Measurements from ENCODE around the gene BLOC1S1.
A peak's percentile ranks its signal among the peaks of the same experiment; 100 is the strongest.

Gene BLOC1S1

DNA sequence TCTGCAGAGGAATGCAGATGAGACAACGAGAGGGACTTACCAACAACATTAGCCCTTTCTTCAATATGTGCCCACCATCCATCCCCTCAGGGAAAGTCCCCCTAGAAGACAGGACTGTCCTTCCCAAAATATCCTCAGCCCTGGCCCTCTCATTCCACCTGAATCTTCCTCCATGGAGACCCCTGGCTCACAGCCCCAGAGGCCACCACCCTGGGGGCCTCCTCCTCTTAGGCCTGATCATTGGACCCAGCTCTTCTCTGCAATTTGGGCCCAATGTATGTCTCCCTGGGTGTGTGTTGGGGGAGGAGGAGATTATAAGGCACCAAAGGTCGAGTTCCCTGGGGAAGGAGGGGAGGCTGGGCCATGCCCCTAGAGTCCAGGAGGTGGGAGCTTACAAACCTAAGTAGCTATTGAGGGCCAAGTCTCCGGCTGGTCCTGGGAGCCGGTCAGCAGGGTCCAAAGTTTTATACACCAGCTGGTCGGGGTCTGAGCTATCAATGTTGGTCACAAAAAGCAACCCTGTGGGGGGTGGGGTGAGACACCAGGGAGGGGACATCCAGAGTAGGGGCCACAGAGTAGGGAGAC is 16.3 kb upstream of the BLOC1S1 start:
- Mint-ChIP-seq H3K9me3 (no peaks in the 10 kb centered on the region), H3K4me3 (no peak overlapping the region), H3K27ac (peak overlapping the region; percentile 6), H3K4me1 (peaks cover 5% of the 10 kb centered on the region), H3K27me3 (ENCODE audit: low read depth, poor library complexity) (no peaks in the 10 kb centered on the region), H3K36me3 (ENCODE audit: low read depth) (no peaks in the 10 kb centered on the region)
- TF ChIP-seq, protein P1, sequence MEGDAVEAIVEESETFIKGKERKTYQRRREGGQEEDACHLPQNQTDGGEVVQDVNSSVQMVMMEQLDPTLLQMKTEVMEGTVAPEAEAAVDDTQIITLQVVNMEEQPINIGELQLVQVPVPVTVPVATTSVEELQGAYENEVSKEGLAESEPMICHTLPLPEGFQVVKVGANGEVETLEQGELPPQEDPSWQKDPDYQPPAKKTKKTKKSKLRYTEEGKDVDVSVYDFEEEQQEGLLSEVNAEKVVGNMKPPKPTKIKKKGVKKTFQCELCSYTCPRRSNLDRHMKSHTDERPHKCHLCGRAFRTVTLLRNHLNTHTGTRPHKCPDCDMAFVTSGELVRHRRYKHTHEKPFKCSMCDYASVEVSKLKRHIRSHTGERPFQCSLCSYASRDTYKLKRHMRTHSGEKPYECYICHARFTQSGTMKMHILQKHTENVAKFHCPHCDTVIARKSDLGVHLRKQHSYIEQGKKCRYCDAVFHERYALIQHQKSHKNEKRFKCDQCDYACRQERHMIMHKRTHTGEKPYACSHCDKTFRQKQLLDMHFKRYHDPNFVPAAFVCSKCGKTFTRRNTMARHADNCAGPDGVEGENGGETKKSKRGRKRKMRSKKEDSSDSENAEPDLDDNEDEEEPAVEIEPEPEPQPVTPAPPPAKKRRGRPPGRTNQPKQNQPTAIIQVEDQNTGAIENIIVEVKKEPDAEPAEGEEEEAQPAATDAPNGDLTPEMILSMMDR (IDR thresholded peaks at IDR 0.05), result no peak
- no peak for DNase-seq

DNA sequence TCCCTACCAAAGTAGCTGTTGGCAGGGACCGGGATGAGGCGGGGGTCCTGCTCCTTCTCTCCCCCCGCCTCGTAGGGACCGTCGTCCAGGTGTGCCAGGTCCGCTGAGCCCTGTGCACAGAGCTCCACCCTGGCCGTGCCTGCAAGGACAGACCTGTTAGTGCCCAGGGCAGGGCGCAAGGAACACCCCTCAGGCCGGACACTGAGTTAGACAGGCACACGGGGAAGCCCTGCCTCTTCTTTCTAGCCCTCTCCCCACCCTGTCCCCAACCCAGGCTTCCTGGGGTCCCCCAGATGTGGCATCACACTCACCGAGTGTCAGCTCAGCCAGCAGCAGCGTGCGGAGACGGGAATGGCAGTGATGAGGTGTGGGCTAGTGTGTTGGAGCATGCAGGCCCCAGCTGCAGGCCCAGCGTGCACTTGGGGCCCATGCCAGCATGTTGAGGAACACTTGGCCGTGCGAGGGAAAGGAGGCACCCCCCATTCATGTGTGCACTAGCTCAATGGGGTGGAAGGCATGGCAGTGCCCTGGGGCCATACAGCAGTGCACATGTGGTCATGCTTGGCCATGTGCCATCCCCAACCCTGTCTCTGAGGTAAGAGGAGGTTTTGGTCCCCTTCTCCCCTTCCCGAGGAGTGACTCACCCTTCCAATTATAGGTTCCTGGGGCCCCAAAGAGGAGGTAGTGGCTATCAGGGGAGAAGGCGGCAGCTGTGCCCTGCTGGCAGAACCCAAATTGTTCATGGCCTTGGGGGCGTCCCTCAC is 15.4 kb upstream of the BLOC1S1 start:
- no peaks in the 10 kb centered on the region for H3K36me3 Mint-ChIP-seq (ENCODE audit: low read depth)
- no peak for DNase-seq
- H3K27me3 Mint-ChIP-seq (ENCODE audit: low read depth, poor library complexity), result no peaks in the 10 kb centered on the region
- no peak overlapping the region for H3K4me3 Mint-ChIP-seq
- TF ChIP-seq, protein P1 (IDR thresholded peaks at IDR 0.05), result no peak
- H3K27ac Mint-ChIP-seq, result no peak overlapping the region
- no peaks in the 10 kb centered on the region for H3K9me3 Mint-ChIP-seq
- H3K4me1 Mint-ChIP-seq, result peaks cover 11% of the 10 kb centered on the region

DNA sequence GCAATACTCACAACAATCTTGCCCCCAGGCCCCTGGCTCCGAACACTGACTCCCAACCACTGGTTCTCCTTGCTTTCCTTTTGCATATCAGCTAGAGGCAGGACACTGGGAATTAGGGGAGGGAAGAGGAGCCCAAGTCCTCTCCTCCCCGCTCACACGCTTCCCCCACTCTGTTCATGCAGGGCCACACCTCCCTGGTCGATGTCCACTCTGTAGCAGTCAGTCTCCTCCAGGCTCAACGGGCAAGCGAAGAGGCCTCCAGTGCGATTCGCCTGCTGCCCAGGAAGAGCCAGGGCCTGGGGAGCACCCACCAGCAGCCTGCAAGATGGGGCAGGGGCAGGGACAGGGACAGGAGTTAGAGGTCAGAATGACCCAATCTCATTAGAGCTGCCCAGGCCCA is 13.0 kb upstream of the BLOC1S1 start:
- Mint-ChIP-seq H3K4me1 (peaks cover 27% of the 10 kb centered on the region), H3K27ac (no peak overlapping the region), H3K4me3 (no peak overlapping the region), H3K9me3 (no peaks in the 10 kb centered on the region), H3K27me3 (ENCODE audit: low read depth, poor library complexity) (peaks cover 14% of the 10 kb centered on the region), H3K36me3 (ENCODE audit: low read depth) (no peaks in the 10 kb centered on the region)
- TF ChIP-seq, protein P1 (IDR thresholded peaks at IDR 0.05), result no peak
- no peak for DNase-seq

DNA sequence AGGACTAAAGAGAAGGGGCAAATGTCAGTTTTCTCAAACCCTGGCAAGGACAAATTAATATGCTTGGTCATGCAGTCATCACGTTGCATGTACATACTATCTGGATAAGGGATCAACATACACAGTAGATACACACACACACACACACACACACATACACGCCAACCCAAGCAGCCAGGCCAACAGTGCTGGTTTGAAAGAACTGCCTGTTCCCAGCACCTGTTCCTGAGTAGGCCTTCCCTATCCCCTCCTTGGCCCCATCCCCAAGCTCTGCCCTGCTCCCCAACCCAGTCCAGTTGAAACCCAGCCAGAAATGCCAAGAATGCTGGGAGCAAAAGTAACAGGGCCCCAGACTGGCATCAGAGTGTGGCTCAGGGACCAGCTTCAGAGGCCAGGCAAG is 12.6 kb upstream of the BLOC1S1 start:
- DNase-seq, result no peak
- Mint-ChIP-seq H3K36me3 (ENCODE audit: low read depth) (no peaks in the 10 kb centered on the region), H3K9me3 (no peaks in the 10 kb centered on the region), H3K27ac (no peak overlapping the region), H3K4me3 (no peak overlapping the region), H3K4me1 (peaks cover 31% of the 10 kb centered on the region), H3K27me3 (ENCODE audit: low read depth, poor library complexity) (peaks cover 18% of the 10 kb centered on the region)
- TF ChIP-seq, protein P1 (IDR thresholded peaks at IDR 0.05), result no peak

DNA sequence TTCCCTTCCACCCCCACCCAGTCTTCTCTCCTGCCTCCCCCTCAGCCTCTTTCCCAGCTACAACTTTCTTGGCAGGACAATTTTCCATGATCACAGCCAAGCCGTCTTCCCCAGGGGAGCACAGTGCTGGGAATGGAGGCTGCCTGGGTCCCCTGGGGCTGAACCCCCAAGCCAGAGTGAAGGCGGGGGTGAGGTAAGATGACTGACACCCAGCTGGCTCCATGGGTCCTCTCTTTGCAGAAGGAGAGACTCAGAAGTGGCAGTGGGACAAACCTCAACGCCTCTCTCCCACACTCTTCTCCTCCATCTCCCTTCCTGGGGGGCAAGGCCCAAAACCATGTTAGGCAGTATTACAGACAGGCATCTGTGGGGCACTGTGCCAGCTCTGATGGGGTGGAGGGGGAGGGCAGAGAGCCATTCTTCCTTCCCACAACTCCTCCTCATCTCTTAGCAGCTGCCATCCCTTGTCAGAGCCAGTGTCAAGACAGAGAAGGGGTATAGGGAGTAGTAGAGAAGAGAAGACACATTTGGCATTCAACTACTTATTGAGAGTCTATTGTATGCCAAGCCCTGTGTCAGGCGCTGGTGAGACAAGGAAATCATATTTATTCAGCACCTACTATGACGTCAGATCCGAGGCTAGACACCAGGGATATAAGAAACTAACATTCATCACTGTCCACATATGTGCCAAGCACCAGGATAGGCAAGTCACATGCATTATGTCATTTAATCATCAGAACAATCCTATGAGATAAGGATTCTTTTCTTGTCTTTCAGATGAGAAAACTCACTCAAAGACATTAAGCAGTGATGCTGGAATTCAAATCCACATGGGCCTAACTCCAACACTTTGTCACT is 11.7 kb upstream of the BLOC1S1 start:
- H3K4me3 Mint-ChIP-seq, result no peak overlapping the region
- H3K27ac Mint-ChIP-seq, result no peak overlapping the region
- H3K4me1 Mint-ChIP-seq, result peaks cover 39% of the 10 kb centered on the region
- no peaks in the 10 kb centered on the region for H3K9me3 Mint-ChIP-seq
- peaks cover 23% of the 10 kb centered on the region for H3K27me3 Mint-ChIP-seq (ENCODE audit: low read depth, poor library complexity)
- no peaks in the 10 kb centered on the region for H3K36me3 Mint-ChIP-seq (ENCODE audit: low read depth)
- DNase-seq, result no peak
- TF ChIP-seq, protein P1 (IDR thresholded peaks at IDR 0.05), result no peak

All from nephron progenitor cell (in vitro differentiated cells).